ENCODE data around the gene LMTK2.

The LMTK2 gene

GRCh38 chr7:98174334-98175259 lies 67.9 kb downstream of the LMTK2 start:
- H3K9me3 Mint-ChIP-seq = no peaks in the 10 kb centered on the region
- H3K27ac Mint-ChIP-seq = peak overlapping the region; percentile 0
- no peaks in the 10 kb centered on the region for H3K27me3 Mint-ChIP-seq (ENCODE audit: low read depth, poor library complexity)
- no peak for TF ChIP-seq CTCF (IDR thresholded peaks at IDR 0.05)
- no peak overlapping the region for H3K4me3 Mint-ChIP-seq
- no peak for DNase-seq
- H3K4me1 Mint-ChIP-seq = peaks cover 17% of the 10 kb centered on the region
- peaks cover 13% of the 10 kb centered on the region for H3K36me3 Mint-ChIP-seq (ENCODE audit: low read depth)

- H3K36me3 Mint-ChIP-seq (ENCODE audit: low read depth) = peaks cover 13% of the 10 kb centered on the region
- TF ChIP-seq CTCF (IDR thresholded peaks at IDR 0.05) = no peak
- no peak overlapping the region for H3K4me3 Mint-ChIP-seq
- DNase-seq = no peak
- no peaks in the 10 kb centered on the region for H3K9me3 Mint-ChIP-seq
- peak overlapping the region; percentile 0 for H3K27ac Mint-ChIP-seq
- H3K4me1 Mint-ChIP-seq = peaks cover 16% of the 10 kb centered on the region
- no peaks in the 10 kb centered on the region for H3K27me3 Mint-ChIP-seq (ENCODE audit: low read depth, poor library complexity)
These were observed 68.7 kb downstream of the LMTK2 start for GRCh38 chr7:98175260-98175940.

GRCh38 chr7:98177553-98177952 lies 70.9 kb downstream of the LMTK2 start:
- H3K36me3 Mint-ChIP-seq (ENCODE audit: low read depth) = peaks cover 30% of the 10 kb centered on the region
- H3K4me1 Mint-ChIP-seq = no peaks in the 10 kb centered on the region
- H3K27me3 Mint-ChIP-seq (ENCODE audit: low read depth, poor library complexity) = no peaks in the 10 kb centered on the region
- DNase-seq = no peak
- H3K9me3 Mint-ChIP-seq = no peaks in the 10 kb centered on the region
- no peak for TF ChIP-seq CTCF (IDR thresholded peaks at IDR 0.05)
- H3K4me3 Mint-ChIP-seq = no peak overlapping the region
- H3K27ac Mint-ChIP-seq = no peak overlapping the region

- Mint-ChIP-seq H3K27me3 (ENCODE audit: low read depth, poor library complexity) (no peaks in the 10 kb centered on the region), H3K9me3 (peaks cover 4% of the 10 kb centered on the region), H3K4me1 (no peaks in the 10 kb centered on the region), H3K4me3 (no peak overlapping the region), H3K27ac (peak overlapping the region; percentile 39), H3K36me3 (ENCODE audit: low read depth) (peaks cover 32% of the 10 kb centered on the region)
- TF ChIP-seq CTCF (IDR thresholded peaks at IDR 0.05) = no peak
- DNase-seq = no peak
These were observed 71.7 kb downstream of the LMTK2 start for GRCh38 chr7:98178321-98178720.

GRCh38 chr7:98178762-98179490 lies 72.3 kb downstream of the LMTK2 start:
- no peaks in the 10 kb centered on the region for H3K27me3 Mint-ChIP-seq (ENCODE audit: low read depth, poor library complexity)
- TF ChIP-seq CTCF (IDR thresholded peaks at IDR 0.05) = no peak
- DNase-seq = no peak
- no peak overlapping the region for H3K4me3 Mint-ChIP-seq
- no peak overlapping the region for H3K27ac Mint-ChIP-seq
- peaks cover 38% of the 10 kb centered on the region for H3K36me3 Mint-ChIP-seq (ENCODE audit: low read depth)
- no peaks in the 10 kb centered on the region for H3K4me1 Mint-ChIP-seq
- peaks cover 9% of the 10 kb centered on the region for H3K9me3 Mint-ChIP-seq
